ENCODE results near the gene USP6NL.
"Not testable (repeated sequence)": the region's sequence is repeated elsewhere in the genome, so short reads cannot be mapped to it uniquely, and the experiment has no call there.

Gene USP6NL

DNA sequence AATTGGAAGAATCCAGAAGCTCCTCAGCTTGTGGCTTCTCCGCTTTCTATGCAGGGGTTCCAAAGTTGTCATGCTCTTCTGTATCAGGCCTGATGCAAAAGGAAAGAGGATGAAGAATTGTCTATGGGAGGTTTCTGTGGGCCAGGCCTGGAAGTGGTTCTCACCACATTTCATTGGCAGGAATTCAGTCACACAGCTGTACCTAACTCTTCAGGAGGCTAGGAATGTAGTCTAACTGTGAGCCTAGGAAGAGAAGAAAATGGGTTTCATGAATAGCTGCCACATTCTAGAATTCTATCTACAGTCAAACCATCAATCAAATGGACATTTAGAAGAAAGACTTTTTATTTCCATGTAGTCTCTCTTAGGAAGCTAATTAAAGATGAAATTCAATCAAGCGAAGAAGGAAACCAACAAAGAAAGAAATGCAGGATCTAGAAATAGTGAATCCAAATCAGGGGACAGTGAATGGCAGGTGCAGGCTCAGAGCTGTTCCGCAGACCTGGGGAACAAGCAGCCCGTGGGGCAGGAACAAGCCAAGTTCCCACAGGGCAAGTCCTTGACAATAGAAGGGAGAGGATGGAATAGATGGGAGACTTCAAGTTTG, 25.4 kb upstream of the USP6NL start:
- TF ChIP-seq, protein P1, sequence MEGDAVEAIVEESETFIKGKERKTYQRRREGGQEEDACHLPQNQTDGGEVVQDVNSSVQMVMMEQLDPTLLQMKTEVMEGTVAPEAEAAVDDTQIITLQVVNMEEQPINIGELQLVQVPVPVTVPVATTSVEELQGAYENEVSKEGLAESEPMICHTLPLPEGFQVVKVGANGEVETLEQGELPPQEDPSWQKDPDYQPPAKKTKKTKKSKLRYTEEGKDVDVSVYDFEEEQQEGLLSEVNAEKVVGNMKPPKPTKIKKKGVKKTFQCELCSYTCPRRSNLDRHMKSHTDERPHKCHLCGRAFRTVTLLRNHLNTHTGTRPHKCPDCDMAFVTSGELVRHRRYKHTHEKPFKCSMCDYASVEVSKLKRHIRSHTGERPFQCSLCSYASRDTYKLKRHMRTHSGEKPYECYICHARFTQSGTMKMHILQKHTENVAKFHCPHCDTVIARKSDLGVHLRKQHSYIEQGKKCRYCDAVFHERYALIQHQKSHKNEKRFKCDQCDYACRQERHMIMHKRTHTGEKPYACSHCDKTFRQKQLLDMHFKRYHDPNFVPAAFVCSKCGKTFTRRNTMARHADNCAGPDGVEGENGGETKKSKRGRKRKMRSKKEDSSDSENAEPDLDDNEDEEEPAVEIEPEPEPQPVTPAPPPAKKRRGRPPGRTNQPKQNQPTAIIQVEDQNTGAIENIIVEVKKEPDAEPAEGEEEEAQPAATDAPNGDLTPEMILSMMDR (conservative IDR thresholded peaks at IDR 0.05; ENCODE audit: low read depth, low read length): no peak
- no peak overlapping the region for H3K4me3 ChIP-seq (ENCODE audit: low read length)
- no peak for DNase-seq (ENCODE audit: low read depth)

GRCh38 chr10:11631890-11632587, 20.6 kb upstream of the USP6NL start:
- no peak overlapping the region for H3K4me3 ChIP-seq (ENCODE audit: low read length)

DNA sequence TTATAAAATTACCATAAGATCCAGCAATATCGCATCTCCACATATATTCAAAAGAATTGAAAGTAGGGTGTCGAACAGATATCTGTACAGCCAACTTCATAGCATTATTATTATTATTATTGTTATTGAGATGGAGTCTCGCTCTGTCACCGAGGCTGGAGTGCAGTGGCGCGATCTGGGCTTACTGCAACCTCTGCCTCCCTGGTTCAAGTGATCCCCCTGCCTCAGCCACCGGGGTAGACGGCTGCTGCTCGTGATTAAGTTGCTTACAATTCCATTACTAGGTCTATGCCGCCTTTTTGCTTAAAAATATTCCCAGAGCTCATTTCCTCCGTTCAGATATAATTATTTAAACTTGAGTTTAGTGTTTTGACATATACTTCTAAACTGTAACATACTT, 19.8 kb upstream of the USP6NL start:
- TF ChIP-seq, protein P1 (conservative IDR thresholded peaks at IDR 0.05; ENCODE audit: low read depth, low read length): no peak
- H3K4me3 ChIP-seq (ENCODE audit: low read length): no peak overlapping the region
- no peak for DNase-seq (ENCODE audit: low read depth)

More at GRCh38 chr10:11631890-11632587, 20.6 kb upstream of the USP6NL start:
- TF ChIP-seq, protein P1 (conservative IDR thresholded peaks at IDR 0.05; ENCODE audit: low read depth, low read length): no peak
- DNase-seq (ENCODE audit: low read depth): no peak

- TF ChIP-seq, protein P1 (conservative IDR thresholded peaks at IDR 0.05; ENCODE audit: low read depth, low read length): no peak
- no peak for DNase-seq (ENCODE audit: low read depth)
- no peak overlapping the region for H3K4me3 ChIP-seq (ENCODE audit: low read length)
These were observed 18.3 kb upstream of the USP6NL start for GRCh38 chr10:11629731-11630130.

- not testable (repeated sequence) for DNase-seq (ENCODE audit: low read depth); H3K4me3 ChIP-seq (ENCODE audit: low read length)
These were observed 16.5 kb upstream of the USP6NL start for GRCh38 chr10:11627941-11628340.

- DNase-seq (ENCODE audit: low read depth): no peak
- TF ChIP-seq, protein P1 (conservative IDR thresholded peaks at IDR 0.05; ENCODE audit: low read depth, low read length): no peak
- no peak overlapping the region for H3K4me3 ChIP-seq (ENCODE audit: low read length)
These were observed 14.6 kb upstream of the USP6NL start for GRCh38 chr10:11626071-11626470.

DNA sequence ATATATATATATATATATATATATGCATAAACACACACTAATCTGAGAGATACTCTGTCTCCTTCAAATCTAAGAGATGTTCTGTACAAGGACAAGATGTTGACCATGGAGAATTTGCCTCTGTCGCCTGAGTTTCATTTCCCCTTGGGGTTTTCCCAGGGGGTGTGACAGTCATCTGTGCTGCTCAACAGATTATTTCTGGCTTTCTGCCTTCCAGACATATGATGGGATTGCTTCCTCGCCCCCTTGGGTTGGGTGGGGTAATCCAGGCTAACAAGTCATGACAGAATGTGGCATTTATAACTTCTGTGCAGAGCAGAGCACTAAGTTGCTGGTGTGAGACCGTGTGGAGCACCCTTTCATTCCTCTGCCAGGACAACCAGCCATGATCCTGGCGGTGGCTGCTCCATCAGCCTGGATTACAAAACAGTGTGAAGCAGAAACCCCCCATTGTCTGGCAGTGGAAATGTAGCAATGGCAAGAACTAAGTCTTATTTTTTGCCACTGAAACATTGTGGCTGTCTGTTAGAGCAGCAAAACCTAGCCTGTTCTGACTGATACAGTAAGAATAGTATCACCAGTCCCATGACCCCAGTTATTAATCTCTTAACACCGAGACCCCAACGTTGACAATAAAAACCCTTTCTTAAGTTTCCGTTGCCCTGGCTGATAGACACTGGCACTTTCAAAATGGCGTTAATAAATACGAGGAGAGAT, 13.7 kb upstream of the USP6NL start:
- H3K4me3 ChIP-seq (ENCODE audit: low read length): no peak overlapping the region
- no peak for DNase-seq (ENCODE audit: low read depth)
- TF ChIP-seq, protein P1 (conservative IDR thresholded peaks at IDR 0.05; ENCODE audit: low read depth, low read length): no peak
